Amniotic stem cell (primary cell): ENCODE measurements around the gene PTPN6.

Experiments
- DNase-seq: peaks from one replicate; lab custom pipeline; 2025; lab: John Stamatoyannopoulos, UW

The PTPN6 gene

DNA sequence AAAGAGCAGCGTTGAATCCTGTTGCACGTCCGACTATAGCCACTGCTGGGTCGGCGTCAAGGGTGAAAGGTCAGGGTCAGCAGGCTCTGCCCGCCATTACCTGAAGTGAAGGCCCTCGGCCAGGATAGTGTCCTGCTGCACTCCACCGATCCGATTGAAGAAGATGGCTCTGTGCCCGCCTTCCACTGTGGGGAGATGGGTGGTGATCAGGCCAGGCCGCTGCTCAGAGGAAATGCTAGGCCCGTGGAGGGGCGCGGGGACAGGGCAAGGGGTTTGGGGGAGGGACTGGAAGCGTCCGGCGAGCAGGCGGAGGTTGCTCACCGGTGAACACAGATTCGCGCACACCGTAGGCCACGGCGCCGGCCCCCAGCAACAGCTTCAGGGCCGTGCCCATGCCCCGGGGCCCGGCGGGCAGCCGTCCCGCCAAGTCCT, 19.0 kb downstream of the PTPN6 start:
- no peak for DNase-seq

DNA sequence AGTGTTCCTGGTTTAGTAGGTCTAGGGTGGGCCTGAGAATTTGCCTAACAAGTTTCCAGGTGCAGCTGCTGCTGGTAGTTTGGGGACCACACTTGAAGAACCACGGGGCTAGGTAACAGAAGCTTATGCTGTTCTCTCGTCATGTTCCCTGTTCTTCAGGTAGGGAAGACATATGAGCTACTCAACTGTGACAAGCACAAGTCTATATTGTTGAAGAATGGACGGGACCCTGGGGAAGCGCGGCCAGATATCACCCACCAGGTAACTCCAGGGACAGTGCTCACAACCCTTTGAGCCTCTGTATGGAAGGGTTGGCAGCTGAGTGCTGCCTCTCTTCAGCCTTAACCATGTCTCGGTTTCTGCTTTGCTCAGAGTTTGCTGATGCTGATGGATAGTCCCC, 23.0 kb downstream of the PTPN6 start:
- DNase-seq: no peak

DNA sequence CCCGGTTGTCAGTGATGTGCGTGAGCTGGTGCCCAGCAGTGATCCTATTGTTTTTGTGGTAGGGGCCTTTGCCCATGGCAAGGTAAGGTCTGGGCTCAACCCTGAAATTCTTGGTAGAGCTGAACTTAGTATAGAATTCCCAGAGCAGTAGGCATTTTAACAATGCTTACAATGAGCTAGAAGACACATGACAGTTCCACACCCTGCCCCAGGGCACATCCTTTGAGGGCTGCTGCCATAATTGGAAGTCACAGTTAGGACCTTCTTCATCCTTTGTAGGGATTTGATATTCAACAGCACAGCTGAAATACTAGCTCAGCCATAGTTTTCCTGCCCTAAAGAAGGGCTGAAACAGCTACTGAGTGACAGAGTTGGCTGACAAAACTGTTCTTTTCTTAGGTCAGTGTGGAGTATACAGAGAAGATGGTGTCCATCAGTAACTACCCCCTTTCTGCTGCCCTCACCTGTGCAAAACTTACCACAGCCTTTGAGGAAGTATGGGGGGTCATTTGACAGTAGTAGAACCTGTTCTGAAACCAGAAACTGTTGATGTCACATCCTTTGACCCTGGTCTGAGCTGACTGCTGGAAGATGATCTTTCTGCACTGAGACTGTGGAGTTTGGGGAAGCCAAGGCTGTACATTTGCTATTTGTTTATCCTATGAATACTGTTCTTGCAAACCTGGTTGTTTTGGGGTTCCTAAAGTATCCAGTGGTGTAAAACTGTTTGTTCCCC, 24.3 kb downstream of the PTPN6 start:
- no peak for DNase-seq

DNA sequence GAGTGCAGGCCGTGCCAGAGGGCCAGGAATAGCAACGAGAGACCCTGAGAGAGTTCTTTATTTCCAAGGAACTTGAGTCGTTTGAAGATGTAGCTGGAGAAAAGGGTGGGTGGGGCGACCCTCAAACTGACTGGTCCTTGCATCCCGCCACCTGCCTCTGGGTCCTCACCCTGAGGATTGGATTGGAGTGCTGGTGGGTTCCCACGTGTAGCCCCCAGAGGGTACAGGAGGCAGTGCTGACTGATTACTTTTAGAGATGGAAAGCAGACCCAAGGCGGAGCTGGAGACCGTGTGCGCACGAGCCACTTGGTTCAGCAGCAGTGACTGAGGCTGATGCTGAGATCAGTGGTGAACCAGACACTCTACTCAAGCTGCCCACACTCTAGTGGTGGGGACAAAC, 26.5 kb downstream of the PTPN6 start:
- no peak for DNase-seq

DNA sequence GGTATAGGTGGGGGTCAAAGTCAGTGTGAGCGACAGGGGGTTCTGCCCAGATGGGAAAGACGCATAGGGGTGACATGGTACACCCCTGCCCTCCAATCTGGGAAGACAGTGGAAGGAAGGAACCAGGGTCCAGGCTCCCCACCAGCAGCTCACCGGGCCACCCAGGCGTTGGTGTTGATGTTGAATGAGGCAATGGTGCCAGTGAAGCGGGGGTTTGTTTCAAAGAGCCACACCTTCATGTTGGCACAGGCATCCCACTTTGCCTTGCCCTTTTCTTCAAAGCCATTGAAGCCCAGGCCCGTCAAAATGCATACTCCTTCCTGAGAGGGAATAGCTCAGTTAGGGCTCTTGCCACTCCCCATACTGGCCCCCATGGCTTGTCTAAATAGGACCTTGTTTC, 27.0 kb downstream of the PTPN6 start:
- no peak for DNase-seq

DNA sequence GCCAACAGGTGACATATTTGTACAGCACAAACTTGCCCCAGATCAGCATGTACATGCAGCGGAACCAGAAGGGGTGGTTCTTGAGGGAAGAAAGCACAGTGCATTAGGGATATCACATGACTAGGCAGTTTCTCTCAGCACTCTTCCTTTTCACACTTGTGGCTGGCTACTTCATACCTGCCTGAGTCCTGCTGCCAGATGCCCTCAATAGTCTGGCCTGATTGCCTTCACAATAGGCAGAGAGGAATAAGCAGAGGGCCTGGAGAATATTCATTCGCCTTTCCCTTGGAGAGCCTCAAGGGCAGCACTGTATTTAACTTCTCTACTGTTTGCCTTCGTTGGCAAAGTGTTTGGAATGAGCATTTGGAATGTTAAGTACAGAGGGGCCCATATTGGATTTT, 27.5 kb downstream of the PTPN6 start:
- DNase-seq: no peak

DNA sequence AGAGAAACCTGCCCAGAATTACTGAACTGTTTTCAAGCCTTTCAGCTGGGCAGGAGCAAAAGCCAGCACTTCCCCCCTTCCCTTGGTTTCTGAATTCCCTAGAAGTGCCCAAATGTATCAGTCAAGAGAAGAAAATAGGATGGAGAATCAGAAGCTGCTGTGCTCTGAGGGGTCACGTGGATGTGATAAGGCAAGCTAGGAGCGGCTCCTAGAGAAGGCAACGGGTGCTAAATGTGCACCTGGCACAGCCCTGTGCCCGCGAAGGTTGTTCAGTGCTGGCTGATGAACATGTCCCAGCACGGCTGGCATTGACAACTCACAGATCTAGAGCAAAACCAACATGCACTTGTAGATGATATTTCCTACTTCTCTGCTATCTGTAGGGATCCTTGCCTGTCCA, 27.9 kb downstream of the PTPN6 start:
- DNase-seq: no peak

DNA sequence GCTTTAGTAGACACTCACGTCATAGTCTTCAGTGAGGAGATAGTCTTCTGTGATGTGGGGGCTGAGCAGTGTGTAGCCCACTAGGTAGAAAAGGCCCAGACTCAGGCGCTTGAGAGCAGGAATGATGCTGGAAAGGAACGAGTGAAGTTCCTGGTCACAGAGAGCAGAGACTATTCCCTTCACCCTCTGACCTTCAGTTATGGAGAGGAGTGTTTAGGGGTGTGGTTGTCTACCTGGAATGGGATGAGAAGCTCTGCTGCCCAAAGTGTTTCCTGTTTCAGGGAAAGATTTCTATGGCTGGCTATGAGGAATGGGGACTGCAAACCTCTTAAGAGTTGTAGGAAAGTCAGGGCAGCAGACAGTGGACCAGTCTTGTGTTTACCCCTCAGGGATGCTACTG, 28.3 kb downstream of the PTPN6 start:
- no peak for DNase-seq

DNA sequence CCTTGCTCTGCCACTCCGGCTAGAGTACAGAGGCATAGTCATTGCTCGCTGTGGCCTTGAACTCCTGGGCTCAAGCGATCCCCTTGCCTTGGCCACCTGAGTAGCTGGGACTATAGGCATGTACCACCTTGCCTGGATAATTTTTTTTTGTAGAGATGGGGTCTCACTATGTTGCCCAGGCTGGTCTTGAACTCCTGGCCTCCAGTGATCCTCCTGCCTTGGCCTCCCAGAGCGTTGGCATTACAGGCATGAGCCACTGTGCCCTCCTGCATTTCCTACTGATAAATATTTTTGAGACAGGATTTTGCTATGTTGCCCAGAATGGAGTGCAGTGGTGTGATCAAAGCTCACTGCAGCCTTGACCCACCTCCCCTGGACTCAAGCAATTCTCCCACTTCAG, 28.9 kb downstream of the PTPN6 start:
- no peak for DNase-seq

DNA sequence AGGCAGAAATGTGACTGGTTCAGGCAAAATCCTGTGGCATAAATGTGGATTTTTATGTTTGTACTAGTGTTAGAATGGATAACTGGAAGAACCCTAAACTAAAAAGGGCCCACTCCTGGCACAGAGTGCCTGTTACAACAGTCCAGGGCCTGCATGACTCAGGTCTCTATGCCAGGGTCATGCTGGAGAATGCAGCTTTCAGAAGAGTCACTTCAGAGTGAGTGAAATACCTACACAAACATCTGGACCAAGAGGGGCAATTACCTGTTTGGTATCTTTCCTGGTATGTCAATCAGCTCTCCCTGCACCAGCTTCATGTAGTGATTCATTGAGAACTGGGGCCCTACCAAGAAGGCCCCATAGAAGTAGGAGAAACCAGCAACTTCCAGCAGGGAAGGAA, 29.6 kb downstream of the PTPN6 start:
- DNase-seq: no peak

DNA sequence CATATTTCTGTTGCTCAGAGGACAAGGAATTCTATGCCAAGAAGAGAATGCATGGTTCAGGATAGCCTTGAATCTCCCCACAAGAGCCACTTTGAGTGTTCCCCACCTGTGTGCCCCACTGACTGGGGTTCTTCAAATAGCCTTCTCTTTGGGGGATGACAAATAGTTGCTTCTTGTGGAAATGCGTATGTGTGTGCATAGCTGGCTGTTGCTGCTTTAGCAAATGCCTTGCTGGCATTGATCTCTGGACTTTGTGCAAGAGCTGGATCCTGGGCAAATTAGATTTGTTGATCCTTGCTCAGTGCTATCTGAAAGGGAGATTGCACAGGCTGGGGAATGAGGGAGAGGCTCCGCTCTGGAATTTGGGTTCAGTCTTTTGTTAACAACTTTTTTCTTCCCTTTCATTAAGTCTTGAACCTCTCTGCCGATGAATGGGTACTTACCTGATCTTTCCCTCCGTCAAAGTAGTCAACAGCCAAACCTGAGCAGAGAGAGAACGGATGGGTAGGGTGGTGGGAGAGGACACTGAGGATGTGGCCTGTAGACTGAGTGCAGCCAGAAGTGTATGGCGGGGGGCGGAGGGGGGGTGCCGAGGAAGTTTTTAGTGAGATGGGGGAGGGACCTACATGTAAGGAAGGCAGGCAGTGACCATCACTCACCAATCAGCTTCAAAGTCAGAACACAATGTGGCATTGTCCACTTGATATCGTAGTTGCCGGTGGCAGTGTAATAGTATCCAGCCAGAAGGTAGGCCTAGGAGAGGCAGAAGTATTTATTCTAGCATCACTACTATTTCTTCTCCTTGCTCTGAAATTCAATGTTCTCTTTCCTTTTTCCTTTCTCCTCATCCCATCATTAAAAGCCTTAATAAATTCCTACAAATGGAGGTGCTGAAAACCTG, 30.2 kb downstream of the PTPN6 start:
- no peak for DNase-seq

DNA sequence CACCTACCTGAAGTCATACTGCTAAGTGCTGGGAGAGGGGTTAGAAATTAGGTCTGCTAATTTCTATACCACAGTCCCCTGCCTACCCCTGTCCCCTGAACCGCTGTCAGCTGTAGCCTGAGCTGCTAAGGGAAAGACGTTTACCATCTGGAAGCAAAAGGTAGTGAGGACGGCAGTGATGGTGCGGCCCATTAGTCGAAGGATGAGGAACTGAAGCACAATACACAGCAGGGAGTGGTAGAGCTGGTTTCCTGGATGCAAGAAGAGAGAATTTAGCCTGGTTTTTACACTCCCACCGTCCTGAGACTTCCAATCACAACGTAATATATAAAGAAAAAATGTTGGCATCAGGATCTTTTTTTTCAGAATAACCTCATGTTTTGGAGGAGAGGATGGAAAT, 31.4 kb downstream of the PTPN6 start:
- DNase-seq: no peak

DNA sequence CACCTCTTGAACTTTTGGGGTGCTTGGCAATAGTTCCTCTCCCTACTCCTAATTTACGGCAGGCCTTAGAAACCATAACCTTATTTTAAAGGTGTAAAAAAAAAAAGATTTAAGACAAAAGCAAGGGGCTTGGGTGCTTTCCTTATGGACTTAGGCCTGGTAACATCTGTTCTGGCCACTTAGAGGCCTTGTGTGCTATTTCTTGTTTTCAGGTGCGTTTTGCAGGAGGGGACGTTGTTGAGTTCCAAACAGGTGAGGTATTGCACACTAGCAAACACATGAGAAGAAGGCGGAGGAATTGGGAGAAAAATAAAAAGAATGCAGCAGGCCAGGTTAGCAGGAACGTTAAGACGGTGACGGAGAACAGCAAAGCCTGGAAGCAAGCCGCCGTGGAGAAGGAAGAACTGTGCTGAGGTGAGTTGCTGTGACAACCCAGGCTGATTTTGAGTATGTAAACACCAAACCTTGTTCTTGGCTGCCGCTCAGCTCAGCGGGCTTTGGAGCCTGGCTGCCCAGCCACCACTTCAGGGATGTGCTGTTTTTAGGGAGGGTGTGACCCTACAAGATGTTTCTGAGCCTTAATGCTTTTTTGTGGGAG, 36.9 kb downstream of the PTPN6 start:
- no peak for DNase-seq

DNA sequence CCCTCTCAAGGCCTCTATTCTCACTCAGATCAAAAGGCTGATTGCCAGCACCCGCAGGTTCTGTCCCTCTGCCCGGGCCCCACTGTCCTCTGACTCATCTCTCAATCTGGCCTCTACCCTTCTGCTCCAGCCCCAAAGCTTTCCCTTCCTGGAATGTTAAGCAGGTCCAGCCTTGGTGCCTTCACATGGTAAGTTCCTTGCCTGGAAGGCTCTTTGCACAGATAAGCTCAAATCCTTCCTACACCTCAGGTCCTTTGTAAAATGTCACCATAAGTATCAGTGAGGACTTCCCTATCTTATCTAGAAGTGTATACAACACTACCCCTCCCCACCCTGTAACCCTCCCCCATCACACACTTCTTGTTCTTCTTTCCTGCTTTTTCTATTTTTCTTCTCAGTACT, 44.9 kb downstream of the PTPN6 start:
- DNase-seq: no peak

DNA sequence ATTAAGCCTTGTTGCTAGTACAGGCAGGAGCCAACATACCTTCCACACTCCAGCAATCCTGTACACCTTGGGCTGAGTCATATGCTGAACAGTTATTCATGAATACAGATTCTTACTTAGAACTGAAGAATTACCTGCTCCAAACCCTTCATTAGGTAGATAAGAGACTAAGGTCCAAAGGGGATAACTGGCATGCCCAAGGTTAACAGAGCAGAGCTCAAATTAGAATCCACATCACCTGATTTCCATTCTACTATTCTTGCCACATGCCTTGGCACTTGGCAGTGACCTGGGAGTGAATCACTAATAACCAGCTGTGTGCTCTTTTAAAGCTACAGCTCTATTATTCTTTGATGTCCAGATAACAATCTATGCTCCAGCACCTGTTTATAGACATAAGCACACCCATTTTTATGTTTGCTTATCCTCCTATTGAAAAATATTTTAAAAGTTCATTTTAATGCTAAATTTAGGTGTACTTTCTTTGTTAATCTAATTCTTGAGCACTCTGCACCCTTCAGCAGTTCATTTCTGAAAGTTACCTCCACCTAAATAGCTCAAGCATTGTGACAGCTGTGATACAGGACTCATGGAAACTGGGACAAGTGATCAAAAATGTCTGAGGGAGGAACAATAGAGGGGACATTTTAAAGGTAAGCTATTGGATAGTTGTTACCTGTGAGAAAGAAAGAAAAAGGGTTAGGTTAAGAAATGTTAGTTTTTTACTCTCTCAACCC, 47.7 kb downstream of the PTPN6 start:
- no peak for DNase-seq

DNA sequence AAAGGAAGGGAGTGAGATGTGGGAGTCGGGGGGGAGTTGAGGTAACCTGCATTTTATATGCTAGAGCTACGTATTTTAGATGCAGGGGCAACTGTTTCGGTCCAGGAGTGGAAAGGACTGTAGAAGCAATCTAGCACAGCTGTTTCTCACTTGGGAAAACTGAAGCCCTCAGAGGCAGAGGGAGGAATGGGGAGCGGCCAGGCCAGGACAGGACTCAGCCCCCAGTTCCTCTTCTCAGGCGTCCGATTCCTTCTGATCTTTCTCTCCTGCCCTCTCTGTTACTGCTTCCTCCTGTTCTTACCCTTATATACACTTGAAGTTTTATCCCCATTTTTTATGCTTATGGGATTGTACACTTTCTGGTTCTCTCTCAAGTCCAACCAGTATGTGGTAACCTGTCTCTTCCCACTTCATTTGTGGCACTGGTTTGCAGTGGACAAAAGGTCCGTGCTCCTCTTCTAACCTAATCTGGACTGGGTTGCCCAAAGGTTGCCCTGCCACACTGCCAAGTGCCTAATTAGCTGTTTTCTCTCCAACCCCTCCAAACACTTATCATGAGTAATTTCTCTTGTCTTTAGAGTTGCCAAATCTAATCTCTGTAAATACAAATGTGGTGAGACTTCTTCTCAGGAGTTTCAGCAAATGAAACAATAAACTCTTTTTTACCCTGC, 50.9 kb downstream of the PTPN6 start:
- no peak for DNase-seq

DNA sequence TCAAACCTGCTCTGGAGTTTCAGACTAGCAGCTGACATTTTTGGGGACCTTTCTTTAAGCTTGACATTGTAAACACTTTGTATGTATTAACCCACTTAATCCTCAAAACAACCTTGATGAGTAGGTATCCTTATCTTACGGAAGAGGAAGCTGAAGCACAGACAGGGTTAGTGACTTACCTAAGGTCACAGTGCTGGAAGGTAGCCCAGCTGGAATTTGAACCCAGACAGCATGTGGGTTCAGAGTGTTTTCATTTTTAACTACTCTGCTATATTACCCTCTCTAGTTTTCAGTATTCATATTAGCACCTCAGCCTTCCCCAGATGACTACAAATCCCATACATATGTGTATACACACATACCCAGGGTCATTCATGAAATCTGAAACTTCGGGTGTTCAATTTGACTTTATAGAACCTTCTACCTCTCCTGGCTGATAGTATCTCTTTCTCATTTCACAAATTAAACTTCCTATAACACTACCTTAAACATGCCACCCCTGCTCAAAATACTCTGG, 53.2 kb downstream of the PTPN6 start:
- no peak for DNase-seq

DNA sequence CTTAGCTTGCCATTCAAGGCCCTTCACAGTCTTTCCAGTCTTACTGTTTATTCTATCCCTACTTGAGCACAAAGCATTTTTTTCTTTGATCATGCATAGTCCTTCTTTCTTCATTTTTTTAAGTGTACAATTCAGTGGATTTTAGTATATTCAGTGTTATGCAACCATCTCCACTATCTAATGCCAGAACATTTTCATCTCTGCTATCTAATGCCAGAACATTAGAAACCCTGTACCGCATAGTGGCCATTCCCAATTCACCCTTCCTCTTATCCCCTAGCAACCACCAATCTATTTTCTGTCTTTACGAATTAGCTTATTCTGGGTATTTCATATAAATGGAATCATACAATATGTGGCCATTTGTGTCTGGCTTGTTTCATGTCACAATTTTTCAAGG, 53.7 kb downstream of the PTPN6 start:
- no peak for DNase-seq

DNA sequence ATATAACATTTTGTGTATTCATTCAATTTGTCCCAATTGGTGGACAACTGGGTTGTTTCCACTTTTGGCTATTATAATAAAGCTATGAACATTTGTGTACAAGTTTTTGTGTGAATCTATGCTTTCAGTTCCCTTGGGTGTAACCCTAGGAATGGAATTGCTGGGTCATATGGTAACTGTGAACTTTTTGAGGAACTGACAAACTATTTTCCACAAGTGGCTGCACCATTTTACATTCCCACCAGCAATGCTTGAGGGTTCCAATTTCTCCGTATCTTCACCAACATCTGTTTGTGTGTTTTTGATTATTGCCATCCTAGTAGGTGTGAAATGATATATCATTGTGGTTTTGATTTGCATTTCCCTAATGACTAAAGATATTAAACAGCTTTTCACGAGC, 54.2 kb downstream of the PTPN6 start:
- no peak for DNase-seq

DNA sequence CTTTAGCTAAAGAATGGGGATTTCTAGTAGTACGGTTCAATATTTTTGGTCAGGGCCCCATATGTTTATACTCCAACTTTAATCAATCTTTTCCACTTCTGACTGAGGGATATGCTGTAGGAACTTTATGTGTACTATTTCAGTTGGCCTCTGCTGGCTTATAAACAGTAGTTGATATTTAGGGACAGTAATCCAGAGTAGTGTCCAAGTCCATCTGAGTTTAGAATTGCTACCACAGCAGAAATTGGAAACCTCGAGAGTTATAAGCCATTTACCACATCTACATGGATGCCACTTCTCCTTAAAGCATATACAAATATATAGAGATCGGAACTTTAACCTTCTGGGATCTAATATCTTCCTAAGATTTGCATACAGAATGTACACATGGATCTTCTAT, 55.5 kb downstream of the PTPN6 start:
- DNase-seq: no peak

DNA sequence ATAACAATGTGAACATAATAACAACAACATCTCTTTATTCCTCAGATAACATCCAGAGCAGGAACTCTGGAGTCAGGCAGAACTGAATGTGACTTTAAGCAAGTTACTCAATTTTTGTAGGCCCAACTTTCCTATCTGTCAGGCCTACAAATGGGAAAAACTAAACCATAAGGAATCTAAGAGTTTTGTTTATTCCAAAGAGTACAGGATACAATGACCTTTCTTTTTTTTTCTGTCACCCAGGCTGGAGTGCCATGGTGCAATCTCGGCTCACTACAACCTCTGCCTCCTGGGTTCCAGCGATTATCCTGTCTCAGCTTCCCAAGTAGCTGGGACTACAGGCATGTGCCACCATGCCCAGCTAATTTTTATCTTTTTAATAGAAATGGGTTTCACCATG, 57.7 kb downstream of the PTPN6 start:
- DNase-seq: no peak

DNA sequence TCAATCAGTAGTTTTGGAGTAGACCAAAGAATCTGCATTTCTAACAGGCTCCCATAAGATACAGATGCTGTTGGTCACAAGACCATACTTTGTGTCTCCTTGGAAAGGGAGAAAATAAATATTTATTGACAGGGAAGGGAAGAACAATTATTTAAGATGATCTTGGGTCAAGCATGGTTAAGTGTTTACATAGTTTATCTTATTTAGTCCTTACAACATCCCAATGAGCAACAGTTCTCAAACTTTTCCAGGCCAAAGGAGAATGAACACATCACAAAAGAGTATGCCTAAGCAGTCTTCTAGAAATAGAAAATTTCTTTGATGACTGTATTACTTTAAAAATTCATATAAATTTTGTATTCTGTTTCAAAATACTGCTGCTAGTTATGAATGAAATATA, 58.4 kb downstream of the PTPN6 start:
- no peak for DNase-seq
